H1 (cell line): Measurements from ENCODE around the gene SLC5A11. TPM values are rescaled to one million over a fixed set of nuclear protein-coding genes. Genes with fewer than 3 reads are reported as not detected.

Experiments used
- CTCF ChIA-PET: fragments of 300-600 bp; sonication (Branson Sonifier 250); formaldehyde crosslinking; loops from one replicate; lab custom pipeline; 2021; ENCODE audit not compliant: partially characterized antibody; lab: Charles Lee
- POLR2A ChIA-PET: fragments of 300-600 bp; sonication (Branson Sonifier 250); formaldehyde crosslinking; loops from one replicate; lab custom pipeline; 2021; ENCODE audit warnings: inconsistent platforms; ENCODE audit not compliant: partially characterized antibody; lab: Charles Lee
- DNase-seq, 2 experiments: peaks; one replicate each; pipeline versions ENCODE4 v3.0.0 to v3.0.0-alpha.2; 2010 to 2022; ENCODE audit warnings: low spot score in 2 of 2, low read depth in 1 of 2, mixed read lengths in 1 of 2
- FAIRE-seq: peaks from 2 replicates; lab custom pipeline; 2011; peaks lifted over from hg19 to GRCh38; lab: Jason Lieb, UNC
- H2AFZ ChIP-seq: 2 replicates; pipeline ENCODE4 v1.8.1; 2012; ENCODE audit warnings: low read length, inconsistent platforms
- H2AK5ac ChIP-seq: 2 replicates; pipeline ENCODE4 v1.6.1; 2013; ENCODE audit warnings: low read depth, low read length
- H2BK120ac ChIP-seq: replicated peaks from 2 replicates; pipeline ENCODE3; 2013; ENCODE audit warnings: low read depth, low read length, inconsistent platforms
- H2BK12ac ChIP-seq: 2 replicates; pipeline ENCODE4 v1.6.1; 2013; ENCODE audit warnings: low read depth, low read length
- H2BK15ac ChIP-seq: 2 replicates; pipeline ENCODE4 v1.6.1; 2013; ENCODE audit warnings: low read length
- H2BK20ac ChIP-seq: 2 replicates; pipeline ENCODE4 v1.6.1; 2013; ENCODE audit warnings: low read length
- H2BK5ac ChIP-seq: 2 replicates; pipeline ENCODE4 v1.6.1; 2013; ENCODE audit warnings: low read depth, low read length
- H3K14ac ChIP-seq: 2 replicates; pipeline ENCODE4 v1.6.1; 2013; ENCODE audit warnings: inconsistent platforms; ENCODE audit not compliant: insufficient read length
- H3K18ac ChIP-seq: 2 replicates; pipeline ENCODE4 v1.6.1; 2013; ENCODE audit warnings: low read length; ENCODE audit errors: extremely low read depth
- H3K23ac ChIP-seq: 2 replicates; pipeline ENCODE4 v1.6.1; 2013; ENCODE audit warnings: inconsistent platforms; ENCODE audit not compliant: insufficient read length
- H3K23me2 ChIP-seq: 2 replicates; pipeline ENCODE4 v1.6.1; 2013; ENCODE audit warnings: low read depth, low read length
- H3K27ac ChIP-seq: 2 replicates; pipeline ENCODE4 v1.6.1; 2011; ENCODE audit warnings: low read depth, low read length, inconsistent platforms
- H3K27me3 ChIP-seq, 4 experiments: replicated peaks in 1 of 4; 1 replicate in 1 of 4; 2 replicates in 3 of 4; pipeline versions ENCODE4 v1.6.1 to v1.8.1; 2011 to 2013; ENCODE audit warnings: low read length in 3 of 4, mild to moderate bottlenecking in 3 of 4, inconsistent platforms in 2 of 4, mixed read lengths in 2 of 4, moderate library complexity in 1 of 4; ENCODE audit not compliant: control insufficient read depth in 3 of 4, insufficient read depth in 3 of 4; ENCODE audit errors: extremely low read depth in 1 of 4
- H3K36me3 ChIP-seq, 4 experiments: 2 replicates each; pipeline versions ENCODE4 v1.6.1 to v1.8.1; 2011 to 2013; ENCODE audit warnings: mild to moderate bottlenecking in 4 of 4, low read length in 3 of 4, moderate library complexity in 2 of 4, control low read depth in 1 of 4, inconsistent platforms in 1 of 4; ENCODE audit not compliant: insufficient read depth in 4 of 4, control insufficient read depth in 2 of 4
- H3K4ac ChIP-seq: replicated peaks from 2 replicates; pipeline ENCODE3; 2013; ENCODE audit warnings: low read length, low read depth, mixed read lengths, inconsistent platforms; ENCODE audit not compliant: insufficient read length
- H3K4me1 ChIP-seq, 4 experiments: replicated peaks in 1 of 4; 1 replicate in 1 of 4; 2 replicates in 3 of 4; pipeline versions ENCODE4 v1.6.1 to v1.8.1; 2011 to 2013; ENCODE audit warnings: low read length in 3 of 4, inconsistent platforms in 2 of 4, mixed read lengths in 1 of 4; ENCODE audit not compliant: insufficient read depth in 4 of 4, control insufficient read depth in 3 of 4
- H3K4me2 ChIP-seq, 2 experiments: 2 replicates each; pipeline versions ENCODE4 v1.6.1 to v1.8.1; 2011 to 2013; ENCODE audit warnings: low read depth in 2 of 2, low read length in 2 of 2, control low read depth in 1 of 2, inconsistent platforms in 1 of 2, mild to moderate bottlenecking in 1 of 2; ENCODE audit not compliant: insufficient read depth in 1 of 2
- H3K4me3 ChIP-seq, 4 experiments: fragments of 200-600, 300-600 bp in 1 of 4; sonication (generic), shearing (Covaris generic), sonication (Bioruptor Twin) in 1 of 4; 2 replicates each; pipeline versions ENCODE4 v1.5.1 to v1.8.1; 2011 to 2016; ENCODE audit warnings: low read length in 4 of 4, low read depth in 3 of 4, control low read depth in 2 of 4, inconsistent platforms in 2 of 4, mild to moderate bottlenecking in 2 of 4, mixed read lengths in 1 of 4, moderate library complexity in 1 of 4; ENCODE audit not compliant: insufficient read depth in 2 of 4; ENCODE audit errors: extremely low read depth in 1 of 4
- H3K56ac ChIP-seq: replicated peaks from 2 replicates; pipeline ENCODE3; 2013; ENCODE audit warnings: low read depth, mild to moderate bottlenecking, mixed read lengths, low read length, inconsistent platforms; ENCODE audit not compliant: insufficient read length
- H3K79me1 ChIP-seq: 2 replicates; pipeline ENCODE4 v1.6.1; 2013; ENCODE audit warnings: low read depth, low read length, control low read depth
- H3K79me2 ChIP-seq, 2 experiments: 2 replicates each; pipeline versions ENCODE4 v1.6.1 to v1.8.1; 2012 to 2013; ENCODE audit warnings: low read length in 2 of 2, mild to moderate bottlenecking in 2 of 2, inconsistent platforms in 1 of 2; ENCODE audit not compliant: insufficient read depth in 2 of 2, control insufficient read depth in 1 of 2
- H3K9ac ChIP-seq, 4 experiments: replicated peaks in 1 of 4; 1 replicate in 1 of 4; 2 replicates in 3 of 4; pipeline versions ENCODE4 v1.6.1 to v1.8.1; 2011 to 2013; ENCODE audit warnings: low read depth in 3 of 4, low read length in 3 of 4, control low read depth in 2 of 4, mild to moderate bottlenecking in 2 of 4, moderate library complexity in 2 of 4, inconsistent platforms in 1 of 4; ENCODE audit errors: extremely low read depth in 1 of 4
- H3K9me3 ChIP-seq, 2 experiments: 2 replicates each; pipeline versions ENCODE4 v1.6.1 to v1.8.1; 2012 to 2013; ENCODE audit warnings: mild to moderate bottlenecking in 2 of 2, moderate library complexity in 2 of 2, control low read depth in 1 of 2, inconsistent platforms in 1 of 2, low read depth in 1 of 2, low read length in 1 of 2, mixed read lengths in 1 of 2; ENCODE audit not compliant: insufficient read depth in 2 of 2
- H4K20me1 ChIP-seq, 2 experiments: replicated peaks in 1 of 2; 2 replicates each; pipeline versions ENCODE3 to v1.8.1; 2011 to 2013; ENCODE audit warnings: inconsistent platforms in 2 of 2, low read length in 2 of 2, mild to moderate bottlenecking in 1 of 2; ENCODE audit not compliant: insufficient read depth in 2 of 2, control insufficient read depth in 1 of 2
- H4K5ac ChIP-seq: 2 replicates; pipeline ENCODE4 v1.6.1; 2013; ENCODE audit warnings: low read length, low read depth, mixed read lengths, inconsistent platforms; ENCODE audit not compliant: insufficient read length
- H4K8ac ChIP-seq: 2 replicates; pipeline ENCODE4 v1.8.0; 2013; ENCODE audit warnings: mild to moderate bottlenecking, moderate library complexity, low read length, inconsistent platforms; ENCODE audit not compliant: insufficient read depth; ENCODE audit errors: extremely low read depth
- H4K91ac ChIP-seq: replicated peaks from 2 replicates; pipeline ENCODE3; 2013; ENCODE audit warnings: low read length, mixed read lengths, inconsistent platforms; ENCODE audit not compliant: insufficient read length
- ASH2L ChIP-seq: fragments of 200-600, 300-600 bp; sonication (generic); IDR thresholded peaks from one replicate; pipeline ENCODE4 v1.7.1; 2017; ENCODE audit warnings: low read length
- CBX5 ChIP-seq: fragments of 300-800, 300-1000 bp; sonication (generic); IDR thresholded peaks from 2 replicates; pipeline ENCODE4 v1.7.1; 2016; ENCODE audit warnings: antibody characterized with exemption, low read length, low read depth
- CBX8 ChIP-seq: fragments of 300-800, 300-1000 bp; sonication (generic); IDR thresholded peaks from 2 replicates; pipeline ENCODE4 v1.7.1; 2016; ENCODE audit warnings: low read depth, low read length, borderline replicate concordance
- CHD2 ChIP-seq: IDR thresholded peaks from 2 replicates; pipeline ENCODE4 v1.6.1; 2012; ENCODE audit warnings: low read length, improper control_type of control experiment
- KDM1A ChIP-seq: fragments of 200-600, 300-600 bp; sonication (generic); IDR thresholded peaks from 2 replicates; pipeline ENCODE4 v1.7.1; 2016; ENCODE audit warnings: mild to moderate bottlenecking, low read length, borderline replicate concordance
- POLR2A ChIP-seq, 2 experiments: IDR thresholded peaks; 1 replicate in 1 of 2; 2 replicates in 1 of 2; pipeline ENCODE4 v1.6.1; 2011; ENCODE audit warnings: low read depth in 2 of 2, low read length in 2 of 2, mild to moderate bottlenecking in 2 of 2; ENCODE audit errors: control extremely low read depth in 1 of 2
- POLR2AphosphoS5 ChIP-seq: IDR thresholded peaks from 2 replicates; pipeline ENCODE4 v1.6.1; 2011; ENCODE audit warnings: low read depth, low read length
- RAD21 ChIP-seq, 2 experiments: IDR thresholded peaks in 1 of 2; conservative IDR thresholded peaks in 1 of 2; 2 replicates each; pipeline ENCODE4 v1.6.1; 2011; ENCODE audit warnings: low read depth in 2 of 2, low read length in 2 of 2, improper control_type of control experiment in 1 of 2, inconsistent platforms in 1 of 2, mild to moderate bottlenecking in 1 of 2, moderate library complexity in 1 of 2
- SP1 ChIP-seq: IDR thresholded peaks from 2 replicates; pipeline ENCODE4 v1.6.1; 2011; ENCODE audit warnings: low read depth, low read length
- SP2 ChIP-seq: IDR thresholded peaks from 2 replicates; pipeline ENCODE4 v1.6.1; 2012; ENCODE audit warnings: mild to moderate bottlenecking, low read length, inconsistent platforms
- TAF7 ChIP-seq: optimal IDR thresholded peaks from 2 replicates; pipeline ENCODE3; 2011; ENCODE audit warnings: low read depth, mild to moderate bottlenecking, inconsistent platforms, low read length, moderate library complexity, borderline replicate concordance
- TEAD4 ChIP-seq: IDR thresholded peaks from 2 replicates; pipeline ENCODE4 v1.6.1; 2012; ENCODE audit warnings: low read depth, low read length, inconsistent platforms, mixed read lengths
- WGBS, 2 experiments: shearing (Covaris generic) in 1 of 2; methylation state at CpG; one replicate each; pipeline versions ENCODE4 v1.1.6 to v1.1.7; 2013 to 2015; ENCODE audit warnings: low lambda C conversion rate in 2 of 2, mixed read lengths in 2 of 2, inconsistent platforms in 1 of 2, low coverage in 1 of 2, missing lambda C conversion rate in 1 of 2; ENCODE audit not compliant: insufficient replicate concordance in 2 of 2, insufficient coverage in 1 of 2, insufficient read length in 1 of 2; ENCODE audit errors: extremely low coverage in 1 of 2, missing lambda C conversion rate in 1 of 2; 5-methylcytosine and 5-hydroxymethylcytosine counted together
- polyA plus RNA-seq, 7 experiments: library from polyadenylated mRNA; depleted of rRNA in 3 of 7; stranded (reverse) in 5 of 7; unstranded in 2 of 7; fragments of >200 nt in 5 of 7; fragments of 200-250 nt in 2 of 7; gene quantifications; 1 replicate in 5 of 7; 2 replicates in 1 of 7; 4 replicates in 1 of 7; pipeline versions ENCODE4 v1.2.1 to v1.2.3, GENCODE V29; 2011 to 2013; ENCODE audit warnings: missing spikeins in 2 of 7, mixed read lengths in 2 of 7
- total RNA-seq: library from RNA; stranded (reverse); fragmentation: NEBNext Ultra II Directional; extraction: Animal tissue kit (Norgen Biotek cat#: 25700); gene quantifications from 2 replicates; pipeline ENCODE4 v1.2.1, GENCODE V29; 2021

The SLC5A11 gene
- total and polyA plus RNA-seq, 2 of the 8 experiments (the other 6 are each of a cell fraction or from before 2014, with no cell fraction given): 0.26 to 0.59 TPM

GRCh38 chr16:24838554-24839266 lies 7.1 kb upstream of the SLC5A11 start:
- no peak overlapping the region for H3K4me2 ChIP-seq
- CTCF ChIA-PET: interaction anchor here (2.1 kb wide), 1 partner anchor 68 kb away, joined by 4 read pairs; no protein-coding TSS in a partner anchor
- POLR2A ChIA-PET: no interaction called here
- TF ChIP-seq SP2: no peak
- no peak for TF ChIP-seq CHD2
- no peak for TF ChIP-seq KDM1A
- TF ChIP-seq CBX8: no peak
- TF ChIP-seq TAF7: no peak
- TF ChIP-seq RAD21 (IDR thresholded peaks at IDR 0.05 in 1 of 2, conservative IDR thresholded peaks at IDR 0.05 in 1 of 2; ENCODE audit: low read depth in 2 of 2, low read length in 2 of 2): no peak
- no peak for TF ChIP-seq SP1
- no peak for TF ChIP-seq POLR2AphosphoS5
- no peak for TF ChIP-seq POLR2A (IDR thresholded peaks at IDR 0.05; ENCODE audit: control extremely low read depth in 1 of 2, low read depth in 2 of 2, low read length in 2 of 2)
- TF ChIP-seq ASH2L: no peak
- TF ChIP-seq TEAD4: no peak
- no peak for TF ChIP-seq CBX5

More at GRCh38 chr16:24838554-24839266, 7.1 kb upstream of the SLC5A11 start:
- H3K79me2 ChIP-seq: no peaks in the 10 kb centered on the region
- no peak overlapping the region for H2BK20ac ChIP-seq
- H3K18ac ChIP-seq: no peak overlapping the region
- no peaks in the 10 kb centered on the region for H4K20me1 ChIP-seq
- no peak overlapping the region for H2AK5ac ChIP-seq
- DNase-seq (no peak), FAIRE-seq (no peak)
- no peak overlapping the region for H3K56ac ChIP-seq
- H2AFZ ChIP-seq: no peak overlapping the region
- no peak overlapping the region for H3K14ac ChIP-seq
- no peak overlapping the region for H3K9ac ChIP-seq
- no peak overlapping the region for H3K23ac ChIP-seq
- H3K36me3 ChIP-seq: no peaks in the 10 kb centered on the region
- H2BK120ac ChIP-seq: no peak overlapping the region
- H3K27me3 ChIP-seq: no peaks in the 10 kb centered on the region
- no peak overlapping the region for H2BK12ac ChIP-seq
- no peaks in the 10 kb centered on the region for H3K9me3 ChIP-seq
- H3K23me2 ChIP-seq: no peaks in the 10 kb centered on the region
- H3K27ac ChIP-seq: no peak overlapping the region
- no peak overlapping the region for H4K5ac ChIP-seq
- no peak overlapping the region for H2BK15ac ChIP-seq
- no peaks in the 10 kb centered on the region for H3K79me1 ChIP-seq
- no peaks in the 10 kb centered on the region for H3K4me1 ChIP-seq
- no peak overlapping the region; the same call in 1 of the 2 replicates for H4K8ac ChIP-seq
- no peak overlapping the region for H4K91ac ChIP-seq
- H2BK5ac ChIP-seq: no peak overlapping the region
- no peak overlapping the region for H3K4ac ChIP-seq
- 87% methylated on average over 5 of the region's 5 CpGs; no CpG with 5 or more reads in 1 of the 2 experiments for WGBS, 2 experiments
- H3K4me3 ChIP-seq: no peak overlapping the region
